ENCODE data around the gene MEIS2. TPM values are rescaled to one million over a fixed set of nuclear protein-coding genes. Genes with fewer than 3 reads are reported as not detected.

MEIS2 gene
- total and polyA plus RNA-seq, 2 experiments from 2014 or later: 0.27 TPM; not detected in 1

DNA sequence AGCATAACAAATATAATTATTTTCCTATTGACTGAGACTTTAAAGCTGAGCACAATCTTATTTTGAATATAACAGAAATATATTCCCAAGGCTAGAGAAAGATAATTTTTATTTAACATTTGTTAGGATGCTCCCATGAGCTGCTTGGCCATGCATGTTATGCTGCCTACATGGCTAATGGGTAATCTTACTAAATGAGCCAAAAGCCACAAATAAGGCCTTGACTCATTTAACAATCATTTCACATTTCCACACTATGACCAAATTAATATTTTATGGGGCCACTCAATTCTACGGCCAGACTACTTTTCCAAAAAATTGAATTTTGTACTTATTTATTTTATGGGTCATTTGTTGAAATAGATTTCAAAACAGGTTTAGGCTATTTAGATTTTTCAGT, 141.7 kb downstream of the MEIS2 start:
- Histone ChIP-seq H3K4me1 (ENCODE audit: insufficient read depth) (no peaks in the 10 kb centered on the region), H3K36me3 (ENCODE audit: insufficient read depth) (no peaks in the 10 kb centered on the region), H4K20me1 (replicated peaks; ENCODE audit: insufficient read depth) (no peaks in the 10 kb centered on the region), H3F3A (replicated peaks; ENCODE audit: low read depth) (no peaks in the 10 kb centered on the region), H2AFZ (no peak overlapping the region), H3K27ac (ENCODE audit: low read depth) (no peak overlapping the region), H3K27me3 (ENCODE audit: insufficient read depth) (no peaks in the 10 kb centered on the region), H3K79me2 (replicated peaks; ENCODE audit: insufficient read depth) (no peaks in the 10 kb centered on the region), H3K4me2 (no peak overlapping the region), H3K4me3 (no peak overlapping the region), H3K9me2 (ENCODE audit: insufficient read depth) (no peaks in the 10 kb centered on the region)
- Mint-ChIP-seq H3K27me3 (ENCODE audit: insufficient read depth, low read depth, poor library complexity) (no peaks in the 10 kb centered on the region), H3K4me1 (no peaks in the 10 kb centered on the region), H3K4me3 (no peak overlapping the region), H3K9me3 (no peaks in the 10 kb centered on the region), H3K27ac (no peak overlapping the region), H3K36me3 (ENCODE audit: low read depth) (no peaks in the 10 kb centered on the region)
- no peak for ATAC-seq
- TF ChIP-seq NANOG (IDR thresholded peaks at IDR 0.05; ENCODE audit: borderline replicate concordance): no peak
- no peak for TF ChIP-seq ZNF331 (CRISPR knock-in tag; IDR thresholded peaks at IDR 0.05; ENCODE audit: low read depth)
- TF ChIP-seq, protein P1, sequence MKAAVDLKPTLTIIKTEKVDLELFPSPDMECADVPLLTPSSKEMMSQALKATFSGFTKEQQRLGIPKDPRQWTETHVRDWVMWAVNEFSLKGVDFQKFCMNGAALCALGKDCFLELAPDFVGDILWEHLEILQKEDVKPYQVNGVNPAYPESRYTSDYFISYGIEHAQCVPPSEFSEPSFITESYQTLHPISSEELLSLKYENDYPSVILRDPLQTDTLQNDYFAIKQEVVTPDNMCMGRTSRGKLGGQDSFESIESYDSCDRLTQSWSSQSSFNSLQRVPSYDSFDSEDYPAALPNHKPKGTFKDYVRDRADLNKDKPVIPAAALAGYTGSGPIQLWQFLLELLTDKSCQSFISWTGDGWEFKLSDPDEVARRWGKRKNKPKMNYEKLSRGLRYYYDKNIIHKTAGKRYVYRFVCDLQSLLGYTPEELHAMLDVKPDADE (IDR thresholded peaks at IDR 0.05): no peak
- no peak for TF ChIP-seq STAT1 (IDR thresholded peaks at IDR 0.05; ENCODE audit: unreplicated experiment)
- TF ChIP-seq ZNF114 (CRISPR knock-in tag; IDR thresholded peaks at IDR 0.05): no peak
- TF ChIP-seq JUNB (IDR thresholded peaks at IDR 0.05; ENCODE audit: unreplicated experiment): no peak
- no peak for TF ChIP-seq POLR2AphosphoS5 (IDR thresholded peaks at IDR 0.05; ENCODE audit: low read depth)
- TF ChIP-seq, protein P2, sequence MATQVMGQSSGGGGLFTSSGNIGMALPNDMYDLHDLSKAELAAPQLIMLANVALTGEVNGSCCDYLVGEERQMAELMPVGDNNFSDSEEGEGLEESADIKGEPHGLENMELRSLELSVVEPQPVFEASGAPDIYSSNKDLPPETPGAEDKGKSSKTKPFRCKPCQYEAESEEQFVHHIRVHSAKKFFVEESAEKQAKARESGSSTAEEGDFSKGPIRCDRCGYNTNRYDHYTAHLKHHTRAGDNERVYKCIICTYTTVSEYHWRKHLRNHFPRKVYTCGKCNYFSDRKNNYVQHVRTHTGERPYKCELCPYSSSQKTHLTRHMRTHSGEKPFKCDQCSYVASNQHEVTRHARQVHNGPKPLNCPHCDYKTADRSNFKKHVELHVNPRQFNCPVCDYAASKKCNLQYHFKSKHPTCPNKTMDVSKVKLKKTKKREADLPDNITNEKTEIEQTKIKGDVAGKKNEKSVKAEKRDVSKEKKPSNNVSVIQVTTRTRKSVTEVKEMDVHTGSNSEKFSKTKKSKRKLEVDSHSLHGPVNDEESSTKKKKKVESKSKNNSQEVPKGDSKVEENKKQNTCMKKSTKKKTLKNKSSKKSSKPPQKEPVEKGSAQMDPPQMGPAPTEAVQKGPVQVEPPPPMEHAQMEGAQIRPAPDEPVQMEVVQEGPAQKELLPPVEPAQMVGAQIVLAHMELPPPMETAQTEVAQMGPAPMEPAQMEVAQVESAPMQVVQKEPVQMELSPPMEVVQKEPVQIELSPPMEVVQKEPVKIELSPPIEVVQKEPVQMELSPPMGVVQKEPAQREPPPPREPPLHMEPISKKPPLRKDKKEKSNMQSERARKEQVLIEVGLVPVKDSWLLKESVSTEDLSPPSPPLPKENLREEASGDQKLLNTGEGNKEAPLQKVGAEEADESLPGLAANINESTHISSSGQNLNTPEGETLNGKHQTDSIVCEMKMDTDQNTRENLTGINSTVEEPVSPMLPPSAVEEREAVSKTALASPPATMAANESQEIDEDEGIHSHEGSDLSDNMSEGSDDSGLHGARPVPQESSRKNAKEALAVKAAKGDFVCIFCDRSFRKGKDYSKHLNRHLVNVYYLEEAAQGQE (IDR thresholded peaks at IDR 0.05; ENCODE audit: unreplicated experiment): no peak
- no peak for TF ChIP-seq CREB1 (CRISPR knock-in tag; IDR thresholded peaks at IDR 0.05; ENCODE audit: low read depth)
- no peak for TF ChIP-seq CTCF (conservative IDR thresholded peaks at IDR 0.05; ENCODE audit: low read depth in 2 of 2)
- no peak for TF ChIP-seq ZNF462 (CRISPR knock-in tag; IDR thresholded peaks at IDR 0.05)
- TF ChIP-seq EZH2 (IDR thresholded peaks at IDR 0.05; ENCODE audit: low read depth, unreplicated experiment): no peak
- TF ChIP-seq EZH2phosphoT487 (IDR thresholded peaks at IDR 0.05; ENCODE audit: unreplicated experiment): no peak
- DNase-seq (ENCODE audit: low spot score): no peak
